K562 (cell line): ENCODE results near the gene CNKSR1. TPM values are rescaled to one million over a fixed set of nuclear protein-coding genes. Genes with fewer than 3 reads are reported as not detected.
A peak's percentile ranks its signal among the peaks of the same experiment; 100 is the strongest.

Experiments
- ARID1B ChIP-seq: fragments of 450-650 bp; IDR thresholded peaks from 2 replicates; pipeline ENCODE4 v1.6.1; 2016; ENCODE audit warnings: antibody characterized with exemption, mild to moderate bottlenecking, inconsistent platforms
- CBX2 ChIP-seq: fragments of 200-600 bp; sonication (generic); IDR thresholded peaks from one replicate; pipeline ENCODE4 v1.6.1; 2012; ENCODE audit warnings: mild to moderate bottlenecking, low read length, inconsistent platforms; ENCODE audit not compliant: insufficient read depth, poor library complexity, severe bottlenecking
- EHMT2 ChIP-seq: fragments of 450-650 bp; IDR thresholded peaks from 2 replicates; pipeline ENCODE4 v1.6.1; 2018; ENCODE audit warnings: antibody characterized with exemption
- EP400 ChIP-seq: fragments of 450-650 bp; IDR thresholded peaks from 2 replicates; pipeline ENCODE4 v1.6.1; 2017; ENCODE audit warnings: antibody characterized with exemption, mild to moderate bottlenecking, moderate library complexity
- FOXK2 ChIP-seq, 2 experiments: fragments of 450-650 bp; IDR thresholded peaks in 1 of 2; conservative IDR thresholded peaks in 1 of 2; 2 replicates each; pipeline ENCODE4 v1.6.1; 2016; ENCODE audit warnings: low read depth in 2 of 2, mild to moderate bottlenecking in 1 of 2
- HMGN3 ChIP-seq: IDR thresholded peaks from 2 replicates; pipeline ENCODE4 v1.6.1; 2011; ENCODE audit warnings: borderline replicate concordance, low read depth, mild to moderate bottlenecking, mixed read lengths, low read length; ENCODE audit not compliant: insufficient read length; ENCODE audit errors: extremely low read depth
- MEF2D ChIP-seq: conservative IDR thresholded peaks from 2 replicates; pipeline ENCODE4 v1.6.1; 2016; ENCODE audit warnings: low read depth, missing genetic modification characterization, missing compliant biosample characterization
- NR2C1 ChIP-seq, 2 experiments: fragments of 450-650 bp; IDR thresholded peaks; 2 replicates each; pipeline ENCODE4 v1.6.1; 2017; ENCODE audit warnings: mild to moderate bottlenecking in 2 of 2, antibody characterized with exemption in 1 of 2, inconsistent platforms in 1 of 2, missing compliant biosample characterization in 1 of 2, missing genetic modification characterization in 1 of 2
- RFX5 ChIP-seq: IDR thresholded peaks from 2 replicates; pipeline ENCODE4 v1.6.1; 2011; ENCODE audit warnings: low read depth, mild to moderate bottlenecking, improper control_type of control experiment, low read length
- SMAD2 ChIP-seq: fragments of 150-350 bp; IDR thresholded peaks from 2 replicates; pipeline ENCODE4 v1.6.1; 2014; ENCODE audit warnings: low read depth, mild to moderate bottlenecking, low read length
- SRSF9 ChIP-seq: fragments of 200-400 bp; formaldehyde crosslinking; IDR thresholded peaks from 2 replicates; pipeline ENCODE4 v1.6.1; 2017; ENCODE audit warnings: low read depth, low read length, borderline replicate concordance
- TRIM24 ChIP-seq, 2 experiments: fragments of 450-650 bp; IDR thresholded peaks; 2 replicates each; pipeline ENCODE4 v1.6.1; 2016
- TSC22D4 ChIP-seq: fragments of 450-650 bp; IDR thresholded peaks from 2 replicates; pipeline ENCODE4 v1.6.1; 2016; ENCODE audit warnings: missing genetic modification characterization, missing biosample characterization, control low read depth
- ZNF134 ChIP-seq: fragments of 250-450 bp; sonication (Bioruptor Pico); conservative IDR thresholded peaks from 2 replicates; pipeline ENCODE4 v1.4.0; 2020
- ZNF324 ChIP-seq: fragments of 250-450 bp; sonication (Bioruptor Pico); IDR thresholded peaks from 2 replicates; pipeline ENCODE4 v1.4.0; 2020; ENCODE audit warnings: mild to moderate bottlenecking
- ZNF431 ChIP-seq: sonication (generic); formaldehyde crosslinking; IDR thresholded peaks from 2 replicates; pipeline ENCODE4 v1.8.0; 2022; ENCODE audit warnings: mild to moderate bottlenecking, missing genetic modification reagents
- ZNF668 ChIP-seq: fragments of 250-450 bp; sonication (Bioruptor Pico); IDR thresholded peaks from 2 replicates; pipeline ENCODE4 v1.8.0; 2022; ENCODE audit warnings: mild to moderate bottlenecking, inconsistent platforms
- ZNF764 ChIP-seq: fragments of 250-450 bp; sonication (Bioruptor Pico); IDR thresholded peaks from 2 replicates; pipeline ENCODE4 v1.4.0; 2020; ENCODE audit warnings: low read depth, mild to moderate bottlenecking, moderate library complexity
- ZNF79 ChIP-seq: fragments of 250-450 bp; sonication (Bioruptor Pico); IDR thresholded peaks from 2 replicates; pipeline ENCODE4 v1.4.0; 2020; ENCODE audit warnings: low read depth, mild to moderate bottlenecking, moderate library complexity
- polyA plus RNA-seq, 8 experiments: library from polyadenylated mRNA; depleted of rRNA in 4 of 8; stranded (reverse) in 5 of 8; unstranded in 3 of 8; fragments of >200 nt; fragmentation: Nextera tagmentation in 2 of 8; fragmentation: Illumina TruSeq in 1 of 8; extraction: Ambion mirVana in 2 of 8; extraction: Trizol in 1 of 8; gene quantifications; 2 replicates each; pipeline versions ENCODE4 v1.2.1 to v1.2.3, GENCODE V29; 2011 to 2014; ENCODE audit warnings: inconsistent platforms in 1 of 8, missing spikeins in 1 of 8
- total RNA-seq, 7 experiments: library from RNA; depleted of rRNA in 6 of 7; stranded (reverse); fragments of >200 nt in 6 of 7; fragmentation: Illumina TruSeq in 2 of 7; extraction: Trizol in 2 of 7; gene quantifications; 2 replicates each; pipeline versions ENCODE4 v1.2.1 to v1.2.3, GENCODE V29; 2011 to 2021; ENCODE audit warnings: low replicate concordance in 1 of 7
- TF ChIP-seq, protein P1 (sequence below): fragments of 450-650 bp; formaldehyde crosslinking; IDR thresholded peaks from 2 replicates; pipeline ENCODE4 v1.4.0; 2022; ENCODE audit warnings: missing genetic modification characterization
- TF ChIP-seq, protein P2 (sequence below): sonication (generic); formaldehyde crosslinking; IDR thresholded peaks from 2 replicates; pipeline ENCODE4 v1.8.1; 2023; ENCODE audit warnings: mild to moderate bottlenecking, missing genetic modification reagents
- TF ChIP-seq, protein P3 (sequence below): fragments of 250-450 bp; sonication (Bioruptor Pico); IDR thresholded peaks from 2 replicates; pipeline ENCODE4 v1.4.0; 2020; ENCODE audit warnings: borderline replicate concordance
- TF ChIP-seq, protein P4 (sequence below): sonication (generic); formaldehyde crosslinking; IDR thresholded peaks from 2 replicates; pipeline ENCODE4 v1.8.1; 2023; ENCODE audit warnings: mild to moderate bottlenecking, missing genetic modification reagents, moderate library complexity

Gene CNKSR1
- total and polyA plus RNA-seq, 9 of the 15 experiments (the other 6 are each of a cell fraction or from before 2014, with no cell fraction given) = 0.03 to 2.8 (median 1.1) TPM

DNA sequence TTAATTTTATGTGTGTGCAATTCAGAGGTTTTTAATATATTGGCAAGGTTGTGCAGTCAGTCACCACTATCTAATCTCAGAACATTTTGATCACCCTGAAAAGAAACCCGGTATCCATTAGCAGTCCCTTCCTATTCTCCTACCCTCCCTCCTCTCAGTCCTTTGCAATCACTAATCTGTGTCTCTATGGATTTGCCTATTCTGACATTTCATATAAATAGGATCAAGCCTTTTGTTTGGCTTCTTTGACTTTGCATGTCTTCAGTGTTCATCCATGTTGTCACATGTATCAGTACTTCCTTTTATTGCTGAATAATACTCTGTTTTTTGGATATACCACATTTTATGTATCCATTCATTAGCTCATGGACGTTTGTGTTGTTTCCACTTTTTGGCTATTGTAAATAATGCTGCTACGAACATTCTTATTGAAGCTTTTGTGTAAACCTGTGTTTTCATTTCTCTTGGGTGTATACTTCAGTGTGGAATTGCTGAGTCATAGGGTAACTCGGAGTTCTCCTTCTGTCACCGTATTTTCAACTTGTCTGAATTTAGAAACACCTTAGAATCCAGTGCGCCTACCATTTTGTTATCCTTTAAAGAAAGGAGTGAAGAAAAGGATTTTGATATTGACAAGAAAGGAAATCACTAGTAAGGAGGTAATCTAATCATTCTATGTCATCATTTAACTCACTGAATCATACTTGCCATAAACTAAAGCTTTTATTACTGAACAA, 60.1 kb downstream of the CNKSR1 start (continued):
- TF ChIP-seq, protein P1, sequence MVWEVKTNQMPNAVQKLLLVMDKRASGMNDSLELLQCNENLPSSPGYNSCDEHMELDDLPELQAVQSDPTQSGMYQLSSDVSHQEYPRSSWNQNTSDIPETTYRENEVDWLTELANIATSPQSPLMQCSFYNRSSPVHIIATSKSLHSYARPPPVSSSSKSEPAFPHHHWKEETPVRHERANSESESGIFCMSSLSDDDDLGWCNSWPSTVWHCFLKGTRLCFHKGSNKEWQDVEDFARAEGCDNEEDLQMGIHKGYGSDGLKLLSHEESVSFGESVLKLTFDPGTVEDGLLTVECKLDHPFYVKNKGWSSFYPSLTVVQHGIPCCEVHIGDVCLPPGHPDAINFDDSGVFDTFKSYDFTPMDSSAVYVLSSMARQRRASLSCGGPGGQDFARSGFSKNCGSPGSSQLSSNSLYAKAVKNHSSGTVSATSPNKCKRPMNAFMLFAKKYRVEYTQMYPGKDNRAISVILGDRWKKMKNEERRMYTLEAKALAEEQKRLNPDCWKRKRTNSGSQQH = no peak
- TF ChIP-seq FOXK2 (conservative IDR thresholded peaks at IDR 0.05 in 1 of 2, IDR thresholded peaks at IDR 0.05 in 1 of 2; ENCODE audit: low read depth in 2 of 2) (peak; percentile 87 to 90), ZNF79 (no peak), RFX5 (no peak), MEF2D (tag) (no peak), SRSF9 (no peak), SMAD2 (no peak), ZNF431 (CRISPR knock-in tag) (0 out of 2 replicates have a peak, but pooled peaks have one; percentile 61), EP400 (peak; percentile 66), CBX2 (no peak), ZNF134 (CRISPR knock-in tag) (no peak), ARID1B (peak; percentile 77), ZNF668 (CRISPR knock-in tag) (no peak), ZNF764 (CRISPR knock-in tag) (no peak), TRIM24 (IDR thresholded peaks at IDR 0.05) (0 out of 4 replicates have a peak, but pooled peaks of 1 of the 2 experiments have one; percentile 19), HMGN3 (no peak), EHMT2 (no peak), ZNF324 (CRISPR knock-in tag) (no peak), NR2C1 (IDR thresholded peaks at IDR 0.05) (0 out of 2 replicates have a peak, but pooled peaks have one; percentile 23), NR2C1 (tag; IDR thresholded peaks at IDR 0.05) (no peak), TSC22D4 (no peak)
- TF ChIP-seq, protein P2, sequence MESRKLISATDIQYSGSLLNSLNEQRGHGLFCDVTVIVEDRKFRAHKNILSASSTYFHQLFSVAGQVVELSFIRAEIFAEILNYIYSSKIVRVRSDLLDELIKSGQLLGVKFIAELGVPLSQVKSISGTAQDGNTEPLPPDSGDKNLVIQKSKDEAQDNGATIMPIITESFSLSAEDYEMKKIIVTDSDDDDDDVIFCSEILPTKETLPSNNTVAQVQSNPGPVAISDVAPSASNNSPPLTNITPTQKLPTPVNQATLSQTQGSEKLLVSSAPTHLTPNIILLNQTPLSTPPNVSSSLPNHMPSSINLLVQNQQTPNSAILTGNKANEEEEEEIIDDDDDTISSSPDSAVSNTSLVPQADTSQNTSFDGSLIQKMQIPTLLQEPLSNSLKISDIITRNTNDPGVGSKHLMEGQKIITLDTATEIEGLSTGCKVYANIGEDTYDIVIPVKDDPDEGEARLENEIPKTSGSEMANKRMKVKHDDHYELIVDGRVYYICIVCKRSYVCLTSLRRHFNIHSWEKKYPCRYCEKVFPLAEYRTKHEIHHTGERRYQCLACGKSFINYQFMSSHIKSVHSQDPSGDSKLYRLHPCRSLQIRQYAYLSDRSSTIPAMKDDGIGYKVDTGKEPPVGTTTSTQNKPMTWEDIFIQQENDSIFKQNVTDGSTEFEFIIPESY (CRISPR knock-in tag) = no peak
- TF ChIP-seq, protein P3, sequence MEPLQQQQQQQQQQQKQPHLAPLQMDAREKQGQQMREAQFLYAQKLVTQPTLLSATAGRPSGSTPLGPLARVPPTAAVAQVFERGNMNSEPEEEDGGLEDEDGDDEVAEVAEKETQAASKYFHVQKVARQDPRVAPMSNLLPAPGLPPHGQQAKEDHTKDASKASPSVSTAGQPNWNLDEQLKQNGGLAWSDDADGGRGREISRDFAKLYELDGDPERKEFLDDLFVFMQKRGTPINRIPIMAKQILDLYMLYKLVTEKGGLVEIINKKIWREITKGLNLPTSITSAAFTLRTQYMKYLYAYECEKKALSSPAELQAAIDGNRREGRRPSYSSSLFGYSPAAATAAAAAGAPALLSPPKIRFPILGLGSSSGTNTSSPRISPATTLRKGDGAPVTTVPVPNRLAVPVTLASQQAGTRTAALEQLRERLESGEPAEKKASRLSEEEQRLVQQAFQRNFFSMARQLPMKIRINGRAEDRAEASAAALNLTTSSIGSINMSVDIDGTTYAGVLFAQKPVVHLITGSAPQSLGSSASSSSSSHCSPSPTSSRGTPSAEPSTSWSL (CRISPR knock-in tag) = no peak
- TF ChIP-seq, protein P4, sequence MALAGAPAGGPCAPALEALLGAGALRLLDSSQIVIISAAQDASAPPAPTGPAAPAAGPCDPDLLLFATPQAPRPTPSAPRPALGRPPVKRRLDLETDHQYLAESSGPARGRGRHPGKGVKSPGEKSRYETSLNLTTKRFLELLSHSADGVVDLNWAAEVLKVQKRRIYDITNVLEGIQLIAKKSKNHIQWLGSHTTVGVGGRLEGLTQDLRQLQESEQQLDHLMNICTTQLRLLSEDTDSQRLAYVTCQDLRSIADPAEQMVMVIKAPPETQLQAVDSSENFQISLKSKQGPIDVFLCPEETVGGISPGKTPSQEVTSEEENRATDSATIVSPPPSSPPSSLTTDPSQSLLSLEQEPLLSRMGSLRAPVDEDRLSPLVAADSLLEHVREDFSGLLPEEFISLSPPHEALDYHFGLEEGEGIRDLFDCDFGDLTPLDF (CRISPR knock-in tag) = no peak
